ENCODE results near the gene GPR141.

Gene GPR141

DNA sequence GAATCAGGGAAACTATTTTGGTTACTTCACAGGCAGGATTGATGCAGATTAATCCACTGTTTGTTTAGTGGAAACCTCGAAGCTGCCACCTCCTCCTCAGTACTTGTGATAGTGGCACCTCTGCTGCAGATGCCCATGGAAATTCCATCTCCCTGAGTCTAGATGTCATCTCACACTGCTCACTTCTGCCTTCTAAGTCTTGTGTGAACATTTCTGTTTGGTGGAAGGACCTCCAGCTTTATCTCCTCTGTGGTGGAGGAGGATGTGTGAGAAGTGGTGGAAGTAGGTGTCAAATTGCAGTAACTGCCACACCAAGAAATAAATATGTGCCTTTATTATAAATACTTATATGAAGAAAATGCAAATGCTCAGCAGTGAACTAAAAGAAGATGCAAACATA, 25.8 kb upstream of the GPR141 start:
- TF ChIP-seq CTCF (conservative IDR thresholded peaks at IDR 0.05), result no peak
- no peak overlapping the region for H3K27ac ChIP-seq

GRCh38 chr7:37659971-37660565, 23.5 kb upstream of the GPR141 start:
- H3K27ac ChIP-seq, result no peak overlapping the region
- no peak for TF ChIP-seq CTCF (conservative IDR thresholded peaks at IDR 0.05)

GRCh38 chr7:37660614-37661013, 23.0 kb upstream of the GPR141 start:
- no peak overlapping the region for H3K27ac ChIP-seq
- TF ChIP-seq CTCF (conservative IDR thresholded peaks at IDR 0.05), result no peak

- no peak overlapping the region for H3K27ac ChIP-seq
- TF ChIP-seq CTCF (conservative IDR thresholded peaks at IDR 0.05), result no peak
Observed at GRCh38 chr7:37663693-37664092, 19.9 kb upstream of the GPR141 start.

- TF ChIP-seq CTCF (conservative IDR thresholded peaks at IDR 0.05), result no peak
- no peak overlapping the region for H3K27ac ChIP-seq
Observed at GRCh38 chr7:37665352-37666022, 18.1 kb upstream of the GPR141 start.

DNA sequence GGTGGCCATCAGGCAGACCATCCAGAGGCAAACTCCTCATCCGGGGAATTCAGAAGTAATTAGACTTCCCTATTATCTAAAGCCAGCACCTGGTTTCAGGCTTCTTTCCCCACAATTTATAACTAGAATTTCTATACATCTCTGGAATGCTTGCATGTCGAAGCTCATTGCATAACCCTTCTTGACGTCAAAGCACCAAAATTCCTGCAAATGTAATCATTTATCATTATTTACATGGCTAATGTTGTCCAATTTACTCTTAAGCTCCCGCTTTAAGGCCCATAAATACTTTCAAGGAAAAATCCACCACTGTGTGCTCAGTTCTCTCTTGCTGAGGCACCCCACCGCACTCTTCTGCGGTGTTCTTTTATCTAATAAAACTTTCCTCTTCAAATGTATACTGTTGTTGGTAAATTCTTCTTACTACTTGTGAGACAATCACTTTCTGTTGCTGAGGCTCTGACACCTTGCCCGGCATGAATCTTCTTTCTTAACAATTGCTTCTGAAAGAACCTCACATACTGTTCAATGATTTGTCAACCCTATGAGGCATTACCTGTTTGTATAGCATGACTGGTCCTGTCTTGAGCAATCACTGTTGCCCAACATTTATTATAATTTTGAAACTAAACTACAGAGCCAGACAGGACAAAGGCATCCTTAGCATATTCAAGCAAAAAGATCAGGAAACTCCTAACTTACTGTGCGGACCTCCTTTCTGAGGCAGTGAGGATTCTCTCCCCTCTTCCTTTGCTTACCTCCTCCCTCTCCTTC, 17.4 kb upstream of the GPR141 start:
- TF ChIP-seq CTCF (conservative IDR thresholded peaks at IDR 0.05), result no peak
- H3K27ac ChIP-seq, result no peak overlapping the region

GRCh38 chr7:37669818-37670217, 13.7 kb upstream of the GPR141 start:
- no peak overlapping the region for H3K27ac ChIP-seq
- TF ChIP-seq CTCF (conservative IDR thresholded peaks at IDR 0.05), result no peak
